Fibroblast of the aortic adventitia (primary cell): ENCODE measurements around the gene NINL. TPM values are rescaled to one million over a fixed set of nuclear protein-coding genes. Genes with fewer than 3 reads are reported as not detected.

ENCODE experiments used
- DNase-seq: peaks from one replicate; pipeline ENCODE4 v3.0.0-alpha.2; 2010; ENCODE audit warnings: low read depth
- H3K4me3 ChIP-seq: 2 replicates; pipeline ENCODE4 v1.5.1; 2011; ENCODE audit warnings: low read depth, mild to moderate bottlenecking, control low read depth, low read length, moderate library complexity
- total RNA-seq: library from RNA; depleted of rRNA; stranded (reverse); fragments of >200 nt; gene quantifications from 2 replicates; pipeline ENCODE4 v1.2.3, GENCODE V29; 2012; ENCODE audit warnings: low replicate concordance
- TF ChIP-seq, protein P1 (sequence below): IDR thresholded peaks from 2 replicates; pipeline ENCODE4 v1.5.1; 2011; ENCODE audit warnings: mild to moderate bottlenecking, low read length, control low read depth, inconsistent platforms; ENCODE audit not compliant: insufficient read depth

NINL gene
- total RNA-seq, 1 donor: 6.5 TPM

DNA sequence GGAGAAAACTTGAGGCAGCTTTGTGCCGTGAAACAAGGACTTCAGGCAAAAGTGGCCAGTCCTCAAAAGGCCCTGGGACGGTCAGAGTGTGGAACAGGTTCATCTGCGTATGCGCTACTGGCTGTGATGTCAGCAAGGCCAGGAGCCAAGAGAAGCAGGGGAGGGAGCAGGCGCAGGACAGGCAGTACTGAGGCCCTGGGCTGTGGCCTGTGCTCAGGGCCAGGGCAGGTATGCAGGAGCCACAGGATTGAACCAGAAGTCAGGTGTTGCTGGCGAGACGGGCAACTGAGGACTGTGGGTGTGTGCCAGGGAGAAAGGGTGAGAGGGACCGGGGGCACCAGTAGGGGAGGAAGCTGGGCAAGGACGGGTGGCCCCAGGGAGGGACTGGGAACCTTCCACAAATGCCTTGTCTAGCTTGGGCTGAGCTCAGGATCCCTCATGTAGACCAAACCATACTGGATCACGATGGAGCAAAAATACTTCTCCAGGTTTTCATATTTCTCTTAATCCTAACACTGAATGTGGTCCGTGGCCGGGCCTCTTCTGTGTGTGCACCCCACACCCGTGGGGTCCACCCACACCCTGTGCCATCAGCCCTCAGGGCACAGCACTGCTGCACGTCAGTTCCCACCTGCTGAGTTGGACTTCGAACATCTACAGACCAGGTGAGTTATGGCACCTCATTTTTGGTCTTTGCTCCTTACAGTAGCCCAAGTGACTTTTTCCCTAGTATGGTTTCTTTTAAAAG, 131.0 kb downstream of the NINL start:
- no peak for DNase-seq
- TF ChIP-seq, protein P1, sequence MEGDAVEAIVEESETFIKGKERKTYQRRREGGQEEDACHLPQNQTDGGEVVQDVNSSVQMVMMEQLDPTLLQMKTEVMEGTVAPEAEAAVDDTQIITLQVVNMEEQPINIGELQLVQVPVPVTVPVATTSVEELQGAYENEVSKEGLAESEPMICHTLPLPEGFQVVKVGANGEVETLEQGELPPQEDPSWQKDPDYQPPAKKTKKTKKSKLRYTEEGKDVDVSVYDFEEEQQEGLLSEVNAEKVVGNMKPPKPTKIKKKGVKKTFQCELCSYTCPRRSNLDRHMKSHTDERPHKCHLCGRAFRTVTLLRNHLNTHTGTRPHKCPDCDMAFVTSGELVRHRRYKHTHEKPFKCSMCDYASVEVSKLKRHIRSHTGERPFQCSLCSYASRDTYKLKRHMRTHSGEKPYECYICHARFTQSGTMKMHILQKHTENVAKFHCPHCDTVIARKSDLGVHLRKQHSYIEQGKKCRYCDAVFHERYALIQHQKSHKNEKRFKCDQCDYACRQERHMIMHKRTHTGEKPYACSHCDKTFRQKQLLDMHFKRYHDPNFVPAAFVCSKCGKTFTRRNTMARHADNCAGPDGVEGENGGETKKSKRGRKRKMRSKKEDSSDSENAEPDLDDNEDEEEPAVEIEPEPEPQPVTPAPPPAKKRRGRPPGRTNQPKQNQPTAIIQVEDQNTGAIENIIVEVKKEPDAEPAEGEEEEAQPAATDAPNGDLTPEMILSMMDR: no peak
- no peak overlapping the region for H3K4me3 ChIP-seq

DNA sequence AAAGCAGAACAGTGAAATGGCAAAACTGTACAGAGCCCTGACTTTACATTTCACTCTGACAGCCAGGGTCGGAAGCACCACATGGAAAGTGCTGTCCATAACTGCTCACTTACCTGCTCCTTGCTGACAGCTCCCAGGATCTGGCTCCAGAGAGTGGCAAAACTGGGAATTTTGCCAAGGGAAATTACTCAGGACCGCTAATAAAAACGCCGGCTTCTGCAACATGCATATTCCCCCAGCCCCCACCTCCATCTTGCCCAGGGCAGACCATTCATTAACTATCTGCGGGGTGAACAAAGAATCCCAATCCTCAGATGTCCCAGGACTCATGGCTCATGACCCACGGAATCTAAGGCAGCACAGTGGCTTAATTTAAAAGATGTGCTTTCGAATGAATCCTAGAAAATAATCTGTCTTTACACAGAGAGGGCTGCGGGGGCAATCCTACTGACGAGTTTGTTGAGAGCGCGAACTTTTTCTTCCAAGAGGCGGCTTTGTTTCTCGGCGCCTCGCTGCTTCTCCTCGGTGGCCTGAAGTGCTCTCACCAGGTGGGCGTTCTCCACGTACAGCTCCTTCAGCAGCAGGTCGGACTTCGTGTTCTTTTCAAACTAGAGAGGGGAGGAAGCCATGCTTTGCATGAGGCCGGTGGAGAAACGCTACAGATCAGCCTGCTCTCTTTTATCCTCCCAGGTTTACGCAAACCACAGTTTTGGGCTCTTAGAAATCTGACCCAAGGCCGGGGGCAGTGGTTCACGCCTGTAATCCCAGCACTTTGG, 132.1 kb downstream of the NINL start:
- DNase-seq: peak; percentile 7

DNA sequence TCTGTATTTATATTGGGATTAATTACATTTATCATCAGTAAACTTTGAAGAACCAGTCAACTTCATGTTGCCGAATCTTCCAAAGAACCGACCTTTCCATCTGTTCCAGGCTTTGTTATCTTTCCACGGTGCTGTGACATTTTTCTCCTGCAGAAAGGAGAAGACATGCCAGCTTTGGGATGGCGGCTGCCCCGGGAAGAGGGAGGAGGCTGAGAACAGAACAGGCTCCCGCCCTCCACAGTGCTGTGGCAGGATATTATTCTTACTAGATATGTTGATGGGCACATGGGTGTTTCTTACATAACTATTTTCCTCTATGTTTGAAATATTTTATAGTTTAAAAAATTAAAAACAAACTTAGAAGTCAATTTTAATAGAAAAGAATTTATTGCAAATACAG, 133.0 kb downstream of the NINL start:
- no peak overlapping the region for H3K4me3 ChIP-seq
- TF ChIP-seq, protein P1: no peak
- no peak for DNase-seq

More for the DNA sequence above, 132.1 kb downstream of the NINL start:
- TF ChIP-seq, protein P1: no peak
- H3K4me3 ChIP-seq: no peak overlapping the region

DNA sequence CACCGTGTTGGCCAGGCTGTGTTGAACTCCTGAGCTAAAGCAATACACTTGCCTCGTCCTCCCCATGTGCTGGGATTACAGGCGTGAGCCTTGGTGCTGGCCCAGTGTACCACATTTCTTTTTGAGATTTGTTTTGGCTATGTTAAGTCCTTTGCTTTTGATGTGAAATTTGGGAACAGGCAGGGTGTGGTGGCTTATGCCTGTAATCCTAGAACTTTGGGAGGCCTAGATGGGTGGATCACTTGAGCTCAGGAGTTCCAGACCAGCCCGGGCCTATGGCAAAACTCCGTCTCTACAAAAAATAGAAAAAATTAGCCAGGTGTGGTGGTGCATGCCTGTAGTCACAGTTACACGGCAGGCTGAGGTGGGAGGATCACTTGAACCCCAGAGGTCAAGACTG, 137.7 kb downstream of the NINL start:
- DNase-seq: no peak
- TF ChIP-seq, protein P1: no peak
- H3K4me3 ChIP-seq: no peak overlapping the region

DNA sequence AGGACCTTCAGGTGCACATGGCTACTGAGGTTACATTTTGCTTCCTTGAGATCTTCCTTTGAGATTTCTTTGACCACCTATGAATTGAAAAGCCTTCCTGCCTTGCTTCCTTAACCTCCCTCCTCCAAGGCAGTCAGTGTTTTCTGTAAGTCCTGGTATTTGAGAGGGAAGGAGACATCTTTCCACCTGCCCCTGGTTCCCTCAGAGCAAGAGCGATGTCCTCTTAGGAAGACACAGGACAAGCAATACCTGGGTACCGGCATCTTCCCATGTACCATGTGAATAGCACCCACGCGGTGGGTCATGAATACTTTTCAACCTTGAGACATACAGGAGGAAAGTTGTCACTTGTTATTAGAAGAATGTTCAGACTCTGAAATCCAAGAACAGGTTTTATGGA, 140.8 kb downstream of the NINL start:
- no peak for DNase-seq
- no peak overlapping the region for H3K4me3 ChIP-seq
- TF ChIP-seq, protein P1: no peak

DNA sequence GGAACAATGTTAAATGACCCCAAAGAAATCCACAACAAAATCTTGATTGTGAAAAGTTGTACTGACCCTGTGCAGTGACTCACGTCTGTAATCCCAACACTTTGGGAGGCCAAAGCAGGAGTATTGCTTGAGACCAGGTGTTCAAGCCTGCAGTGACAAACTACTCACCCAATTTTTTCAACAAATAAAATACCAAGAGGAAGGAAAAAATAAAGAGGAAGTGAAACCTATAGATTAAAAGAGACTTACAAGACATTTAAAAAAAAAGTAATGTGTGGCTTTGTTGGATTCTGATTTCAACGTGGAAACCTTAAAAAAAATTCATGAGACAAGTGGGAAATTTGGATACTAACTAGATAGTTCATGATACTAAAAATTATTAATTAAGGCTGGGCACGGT, 146.0 kb downstream of the NINL start:
- DNase-seq: no peak
- H3K4me3 ChIP-seq: no peak overlapping the region
- TF ChIP-seq, protein P1: no peak
